ENCODE measurements around the gene GPC3. TPM values are rescaled to one million over a fixed set of nuclear protein-coding genes. Genes with fewer than 3 reads are reported as not detected.

Gene GPC3
- total and polyA plus RNA-seq, 2 donors (not counting 3 experiments of a cell fraction or from before 2014, with no cell fraction given), result not detected

GRCh38 chrX:133579631-133580030, 405.8 kb downstream of the GPC3 start:
- Histone ChIP-seq H3K27ac (ENCODE audit: insufficient read depth, low read depth, low read length) (no peak overlapping the region), H3K9ac (replicated peaks; ENCODE audit: extremely low read depth, insufficient read depth, low read length) (no peak overlapping the region), H3K27me3 (ENCODE audit: control insufficient read depth in 2 of 2, insufficient read depth in 2 of 2, low read length in 2 of 2) (no peaks in the 10 kb centered on the region), H3K9me3 (replicated peaks; ENCODE audit: control insufficient read depth, insufficient read depth, low read length) (no peaks in the 10 kb centered on the region), H2AFZ (ENCODE audit: low read depth, low read length) (no peak overlapping the region), H3K36me3 (ENCODE audit: control insufficient read depth in 2 of 2, extremely low read depth in 1 of 2, insufficient read depth in 2 of 2, low read length in 2 of 2) (no peaks in the 10 kb centered on the region), H3K79me2 (ENCODE audit: control insufficient read depth, insufficient read depth, low read length) (no peaks in the 10 kb centered on the region), H3K4me1 (ENCODE audit: control insufficient read depth, extremely low read depth, insufficient read depth, low read length) (no peaks in the 10 kb centered on the region), H4K20me1 (replicated peaks; ENCODE audit: control insufficient read depth, extremely low read depth, insufficient read depth, low read length) (no peaks in the 10 kb centered on the region), H3K4me2 (ENCODE audit: insufficient read depth, low read length) (no peak overlapping the region), H3K4me3 (replicated peaks in 1 of 3; ENCODE audit: insufficient read depth in 1 of 3, low read depth in 1 of 3, low read length in 3 of 3) (no peak overlapping the region), H3K9me1 (replicated peaks; ENCODE audit: control insufficient read depth, extremely low read depth, insufficient read depth, low read length) (no peaks in the 10 kb centered on the region)
- intact Hi-C loops (cut with micrococcal nuclease) (no loop called here), dilution Hi-C loops (cut with MboI; ENCODE audit: extremely low pct_ligation_motif_present, low sequenced_read_pairs) (no loop called here)
- ChIA-PET CTCF (no interaction called here), POLR2A (no interaction called here)
- FAIRE-seq (no peak), DNase-seq (ENCODE audit: low read depth, low spot score) (no peak)
- BruUV-seq (replicated peaks), result no TSS peak
- TF ChIP-seq JUN (IDR thresholded peaks at IDR 0.05; ENCODE audit: borderline replicate concordance, insufficient read depth, insufficient read length, low read depth) (no peak), MYC (IDR thresholded peaks at IDR 0.05; ENCODE audit: low read depth, low read length) (no peak), GATA2 (IDR thresholded peaks at IDR 0.05; ENCODE audit: insufficient read depth, insufficient read length, low read depth, low read length) (no peak), CTCF (IDR thresholded peaks at IDR 0.05; ENCODE audit: extremely low read depth in 1 of 2, insufficient read depth in 1 of 2, low read depth in 1 of 2, low read length in 2 of 2) (no peak)

- no peak for TF ChIP-seq MYC (IDR thresholded peaks at IDR 0.05; ENCODE audit: low read depth, low read length)
- TF ChIP-seq MAX (IDR thresholded peaks at IDR 0.05; ENCODE audit: insufficient read depth, insufficient read length), result no peak
- no peak for TF ChIP-seq FOS (IDR thresholded peaks at IDR 0.05; ENCODE audit: borderline replicate concordance, insufficient read depth, low read length)
- no peak for TF ChIP-seq EZH2 (IDR thresholded peaks at IDR 0.05; ENCODE audit: borderline replicate concordance, low read depth, low read length, severe bottlenecking)
- TF ChIP-seq GATA2 (IDR thresholded peaks at IDR 0.05; ENCODE audit: insufficient read depth, insufficient read length, low read depth, low read length), result no peak
- no peak for TF ChIP-seq POLR2AphosphoS5 (IDR thresholded peaks at IDR 0.05; ENCODE audit: insufficient read depth, low read depth, low read length)
- TF ChIP-seq POLR2A (IDR thresholded peaks at IDR 0.05; ENCODE audit: low read depth, low read length), result no peak
- TF ChIP-seq JUN (IDR thresholded peaks at IDR 0.05; ENCODE audit: borderline replicate concordance, insufficient read depth, insufficient read length, low read depth), result no peak
- no peak for TF ChIP-seq CTCF (IDR thresholded peaks at IDR 0.05; ENCODE audit: extremely low read depth in 1 of 2, insufficient read depth in 1 of 2, low read depth in 1 of 2, low read length in 2 of 2)
- no peak overlapping the region for H3K27ac ChIP-seq (ENCODE audit: insufficient read depth, low read depth, low read length)
- no peaks in the 10 kb centered on the region for H4K20me1 ChIP-seq (replicated peaks; ENCODE audit: control insufficient read depth, extremely low read depth, insufficient read depth, low read length)
- H3K9me1 ChIP-seq (replicated peaks; ENCODE audit: control insufficient read depth, extremely low read depth, insufficient read depth, low read length), result no peaks in the 10 kb centered on the region
- ChIA-PET POLR2A (no interaction called here), CTCF (no interaction called here)
- no peak overlapping the region for H3K4me3 ChIP-seq (replicated peaks in 1 of 3; ENCODE audit: insufficient read depth in 1 of 3, low read depth in 1 of 3, low read length in 3 of 3)
- FAIRE-seq (no peak), DNase-seq (ENCODE audit: low read depth, low spot score) (no peak)
- H3K4me1 ChIP-seq (ENCODE audit: control insufficient read depth, extremely low read depth, insufficient read depth, low read length), result no peaks in the 10 kb centered on the region
- intact Hi-C loops (cut with micrococcal nuclease), result no loop called here
- dilution Hi-C loops (cut with MboI; ENCODE audit: extremely low pct_ligation_motif_present, low sequenced_read_pairs), result no loop called here
- H3K27me3 ChIP-seq (ENCODE audit: control insufficient read depth in 2 of 2, insufficient read depth in 2 of 2, low read length in 2 of 2), result no peaks in the 10 kb centered on the region
- H3K36me3 ChIP-seq (ENCODE audit: control insufficient read depth in 2 of 2, extremely low read depth in 1 of 2, insufficient read depth in 2 of 2, low read length in 2 of 2), result no peaks in the 10 kb centered on the region
- no peaks in the 10 kb centered on the region for H3K9me3 ChIP-seq (replicated peaks; ENCODE audit: control insufficient read depth, insufficient read depth, low read length)
- H3K4me2 ChIP-seq (ENCODE audit: insufficient read depth, low read length), result no peak overlapping the region
- no peak overlapping the region for H2AFZ ChIP-seq (ENCODE audit: low read depth, low read length)
- no TSS peak for BruUV-seq (replicated peaks)
- H3K9ac ChIP-seq (replicated peaks; ENCODE audit: extremely low read depth, insufficient read depth, low read length), result no peak overlapping the region
- no peaks in the 10 kb centered on the region for H3K79me2 ChIP-seq (ENCODE audit: control insufficient read depth, insufficient read depth, low read length)
Measured at GRCh38 chrX:133576876-133577275, 408.5 kb downstream of the GPC3 start.
